ENCODE measurements around the gene SNX8. TPM values are rescaled to one million over a fixed set of nuclear protein-coding genes. Genes with fewer than 3 reads are reported as not detected.

The SNX8 gene, protein sequence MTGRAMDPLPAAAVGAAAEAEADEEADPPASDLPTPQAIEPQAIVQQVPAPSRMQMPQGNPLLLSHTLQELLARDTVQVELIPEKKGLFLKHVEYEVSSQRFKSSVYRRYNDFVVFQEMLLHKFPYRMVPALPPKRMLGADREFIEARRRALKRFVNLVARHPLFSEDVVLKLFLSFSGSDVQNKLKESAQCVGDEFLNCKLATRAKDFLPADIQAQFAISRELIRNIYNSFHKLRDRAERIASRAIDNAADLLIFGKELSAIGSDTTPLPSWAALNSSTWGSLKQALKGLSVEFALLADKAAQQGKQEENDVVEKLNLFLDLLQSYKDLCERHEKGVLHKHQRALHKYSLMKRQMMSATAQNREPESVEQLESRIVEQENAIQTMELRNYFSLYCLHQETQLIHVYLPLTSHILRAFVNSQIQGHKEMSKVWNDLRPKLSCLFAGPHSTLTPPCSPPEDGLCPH
- 18.8 and 20.0 TPM in 2 replicates for total RNA-seq

DNA sequence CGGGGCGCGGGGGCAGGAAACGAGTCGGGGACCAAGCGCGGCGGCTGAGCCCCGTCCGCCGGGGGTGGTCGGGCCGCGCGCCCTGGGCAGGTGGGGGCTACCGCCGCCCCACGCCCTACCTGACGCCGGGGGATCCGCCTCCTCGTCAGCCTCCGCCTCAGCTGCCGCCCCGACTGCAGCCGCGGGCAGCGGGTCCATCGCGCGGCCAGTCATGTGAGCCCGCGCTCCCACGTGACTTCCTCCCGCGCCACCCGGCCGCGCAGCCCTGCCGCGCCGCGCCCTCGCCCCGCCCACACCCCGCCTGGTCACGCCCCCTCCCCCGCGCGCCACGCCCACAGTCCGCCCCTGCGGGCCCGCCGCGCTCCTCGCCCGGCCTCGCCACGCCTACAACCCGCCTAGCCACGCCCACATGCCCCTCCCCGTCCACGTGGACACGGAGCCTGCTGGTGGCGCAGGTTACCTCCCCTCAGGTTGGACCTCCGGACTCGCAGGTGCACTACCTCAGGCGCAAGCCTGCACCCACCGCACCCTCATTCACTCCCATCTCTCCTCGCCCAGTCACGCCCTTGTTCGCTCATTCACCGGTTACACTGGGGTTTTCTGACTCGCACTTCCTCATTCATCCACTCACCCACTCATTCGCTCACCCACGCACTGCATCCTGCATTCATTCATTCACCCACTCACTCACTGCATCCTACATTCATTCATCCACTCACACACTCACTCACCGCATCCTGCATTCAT is at the start of gene SNX8:
SNX8 (minus strand) TSS at position 233 of the 747 bp plus-strand sequence; CDS start at position 213, 20 bp downstream.

DNA sequence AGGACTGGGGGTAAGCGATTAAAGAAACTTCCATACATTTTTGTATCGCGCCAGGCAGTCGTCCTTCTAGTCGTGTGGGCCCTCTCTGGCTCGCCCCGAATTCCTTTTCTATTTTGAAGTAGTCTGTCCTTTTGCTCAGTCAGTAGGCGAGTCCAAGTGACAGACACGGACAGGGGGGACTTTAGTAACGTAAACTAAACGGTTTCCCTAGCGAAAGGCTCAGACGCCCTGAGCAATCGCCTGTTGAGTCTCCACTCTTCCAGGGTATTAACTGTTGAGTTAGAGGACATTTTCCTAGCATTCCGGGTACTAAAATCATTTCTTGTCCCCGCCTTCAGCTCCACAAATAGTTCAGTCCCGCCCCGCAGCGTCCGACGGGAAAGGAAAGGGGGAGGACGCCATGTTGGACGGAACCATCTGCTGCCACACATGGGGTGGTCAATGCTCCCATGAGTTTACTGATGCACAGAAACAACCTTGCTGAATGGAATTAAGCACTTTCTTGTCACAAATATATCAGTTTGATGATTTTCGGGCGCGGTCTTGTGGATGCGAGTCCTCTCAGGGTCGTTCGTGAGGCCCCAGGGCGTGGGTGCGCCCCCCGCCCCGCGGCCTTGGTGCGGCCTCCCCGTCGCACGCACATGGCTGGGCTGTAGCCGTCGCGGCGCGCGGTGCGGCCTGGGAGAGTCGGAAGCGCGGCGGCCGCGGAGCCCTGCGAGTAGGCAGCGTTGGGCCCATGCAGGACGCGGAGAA is 40.1 kb upstream of the SNX8 start, which contains the start of gene EIF3B:
EIF3B (plus strand) TSS at position 642 of the 753 bp plus-strand sequence; CDS start at position 737, 95 bp downstream.

DNA sequence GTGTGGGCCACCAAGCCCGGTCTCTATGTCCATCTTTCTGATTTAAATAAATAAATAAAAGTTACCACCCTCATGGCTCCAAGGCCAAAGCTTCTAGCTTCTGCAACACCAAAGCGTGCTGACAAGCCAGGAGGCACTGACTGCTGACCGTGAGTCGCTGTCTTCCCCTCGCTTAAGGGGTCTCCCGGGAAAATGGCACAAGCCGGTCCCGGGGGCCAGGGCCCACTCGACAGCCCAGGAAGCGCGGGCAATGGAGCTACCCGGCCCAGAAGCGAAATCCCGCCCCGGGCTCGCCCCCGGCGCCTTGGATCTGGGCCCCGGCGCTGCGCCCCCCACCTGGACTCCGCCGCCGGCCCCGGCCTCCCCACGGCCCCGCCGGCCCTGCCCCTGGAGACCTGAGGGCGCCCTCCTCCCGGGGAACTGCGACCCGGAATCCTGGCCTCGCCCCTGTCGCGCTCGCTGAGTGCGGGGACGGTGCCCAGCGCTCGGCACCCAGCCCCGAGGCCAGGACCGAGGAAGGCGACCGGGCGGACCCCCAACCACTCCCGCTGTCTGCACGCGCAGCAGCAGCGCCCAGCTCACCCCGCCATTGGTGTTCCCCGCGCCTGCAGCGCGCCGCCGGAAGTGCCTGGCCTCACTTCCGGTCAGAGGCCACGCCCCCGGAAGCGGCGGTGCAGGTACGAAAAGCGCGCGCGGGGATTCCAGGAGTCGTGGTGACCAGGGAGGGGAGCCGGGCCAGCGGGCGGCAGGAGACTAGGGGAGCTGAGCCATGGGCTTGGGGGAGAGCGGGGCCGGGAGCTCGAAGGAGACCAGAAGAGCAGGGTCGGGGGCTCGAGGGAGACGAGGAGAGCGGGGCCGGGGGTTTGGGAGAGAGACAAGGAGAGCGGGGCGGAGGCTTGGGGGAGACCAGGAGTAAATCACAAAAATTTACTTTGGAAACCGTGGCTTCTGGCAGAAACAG is 72.4 kb downstream of the SNX8 start, which contains the start of the genes MRM2 and NUDT1:
MRM2 (minus strand) TSS at position 626 of the 961 bp plus-strand sequence; CDS start at position 590, 36 bp downstream.
NUDT1 (plus strand) TSS at position 647 of the 961 bp plus-strand sequence. CDS start 2,349 bp downstream, outside the sequence.

DNA sequence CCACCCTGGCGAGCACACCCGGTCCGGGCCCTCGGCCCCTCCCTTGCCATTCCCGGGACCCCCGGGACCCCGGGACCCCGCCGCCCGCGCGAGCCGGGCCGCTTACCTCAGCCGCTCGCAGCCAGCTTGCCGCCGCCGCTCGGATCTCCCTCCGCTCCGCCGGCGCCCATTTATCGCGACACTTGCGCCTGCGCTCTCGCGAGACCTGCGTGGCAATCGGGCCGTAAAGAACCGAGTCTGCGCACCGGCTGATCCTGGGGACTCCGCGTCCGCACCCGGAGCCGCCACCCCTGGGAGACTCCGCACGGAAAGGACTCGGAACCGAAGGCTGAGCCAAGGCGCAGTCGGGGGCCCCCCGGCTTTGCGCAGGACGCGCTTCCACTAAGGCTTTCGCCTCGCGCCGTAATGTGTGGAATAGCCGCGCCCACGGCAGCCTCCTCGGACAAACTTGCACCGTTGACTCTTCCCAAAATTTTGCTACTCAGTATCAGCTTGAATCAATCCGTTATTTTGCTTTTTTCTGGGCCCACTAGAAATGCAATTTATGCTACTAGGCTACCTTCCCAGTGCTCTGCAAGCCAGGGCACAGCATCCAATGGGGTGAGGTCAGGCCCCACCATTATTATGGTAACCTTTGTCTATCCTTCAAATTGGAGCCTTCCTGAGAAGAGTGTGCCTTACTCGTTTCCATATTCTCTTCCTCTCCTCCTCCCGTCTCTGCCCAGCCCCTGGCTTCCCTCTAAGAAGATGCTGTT is 81.3 kb downstream of the SNX8 start, which contains the start of gene MAD1L1:
MAD1L1 (minus strand) TSS at position 180 of the 755 bp plus-strand sequence. CDS start 2,812 bp downstream, outside the sequence.

Other genes with a start within 250 kb of the SNX8 start
- 46.9 and 54.4 TPM in 2 replicates for gene MAD1L1, start 81.5 kb downstream of the SNX8 start, total RNA-seq
- 11.8 and 15.6 TPM in 2 replicates for gene MRM2, start 72.2 kb downstream of the SNX8 start, total RNA-seq
- gene NUDT1, start 72.2 kb downstream of the SNX8 start, total RNA-seq: 42.5 and 47.0 TPM in 2 replicates
- gene EIF3B, start 40.4 kb upstream of the SNX8 start, total RNA-seq: 143 and 180 TPM in 2 replicates
- gene CHST12, start 89.2 kb upstream of the SNX8 start, total RNA-seq: 4.2 and 7.1 TPM in 2 replicates
- not detected in 2 replicates for gene GRIFIN, start 162.0 kb upstream of the SNX8 start, total RNA-seq
- 0.93 and 1.7 TPM in 2 replicates for gene LFNG, start 205.3 kb upstream of the SNX8 start, total RNA-seq
- gene BRAT1, start 241.1 kb upstream of the SNX8 start, total RNA-seq: 16.8 and 21.4 TPM in 2 replicates
- 11.1 and 11.8 TPM in 2 replicates for gene IQCE, start 244.5 kb upstream of the SNX8 start, total RNA-seq

Measured in aortic smooth muscle cell (primary cell).